Liver (tissue), 9 donors: Measurements from ENCODE around the gene TM9SF3. TPM values are rescaled to one million over a fixed set of nuclear protein-coding genes. Genes with fewer than 3 reads are reported as not detected.

ENCODE experiments used
- DNase-seq: peaks from one replicate; pipeline ENCODE4 v3.0.0-alpha.2; 2017; ENCODE audit warnings: low spot score
- H3K27ac ChIP-seq, 2 donors: one replicate each; pipeline ENCODE4 v1.7.0; 2013; ENCODE audit warnings: inconsistent platforms in 2 of 2, low read length in 2 of 2, control low read depth in 1 of 2, low read depth in 1 of 2, mild to moderate bottlenecking in 1 of 2
- H3K27me3 ChIP-seq, 4 donors: one replicate each; pipeline versions ENCODE4 v1.6.1 to v1.7.0; 2013; ENCODE audit warnings: low read length in 3 of 4, inconsistent platforms in 1 of 4, mild to moderate bottlenecking in 1 of 4, moderate library complexity in 1 of 4; ENCODE audit not compliant: control insufficient read depth in 4 of 4, insufficient read depth in 4 of 4
- H3K36me3 ChIP-seq, 4 donors: one replicate each; pipeline versions ENCODE4 v1.6.1 to v1.7.0; 2013; ENCODE audit warnings: low read length in 3 of 4, mild to moderate bottlenecking in 3 of 4, low read depth in 1 of 4, moderate library complexity in 1 of 4; ENCODE audit not compliant: control insufficient read depth in 4 of 4, insufficient read depth in 3 of 4
- H3K4me1 ChIP-seq, 4 donors: one replicate each; pipeline versions ENCODE4 v1.6.1 to v1.7.0; 2013; ENCODE audit warnings: low read length in 3 of 4, mild to moderate bottlenecking in 3 of 4, moderate library complexity in 1 of 4; ENCODE audit not compliant: control insufficient read depth in 4 of 4, insufficient read depth in 4 of 4
- H3K4me3 ChIP-seq, 3 donors: one replicate each; pipeline versions ENCODE4 v1.6.1 to v1.7.0; 2013; ENCODE audit warnings: low read length in 3 of 3, control low read depth in 1 of 3, low read depth in 1 of 3, mild to moderate bottlenecking in 1 of 3
- H3K9ac ChIP-seq, 2 donors: one replicate each; pipeline ENCODE4 v1.7.0; 2013; ENCODE audit warnings: low read length in 2 of 2, mild to moderate bottlenecking in 2 of 2, moderate library complexity in 2 of 2, control low read depth in 1 of 2, low read depth in 1 of 2
- H3K9me3 ChIP-seq, 4 donors: one replicate each; pipeline versions ENCODE4 v1.6.1 to v1.7.0; 2013; ENCODE audit warnings: low read length in 3 of 4; ENCODE audit not compliant: control insufficient read depth in 4 of 4
- ATF3 ChIP-seq: IDR thresholded peaks from 2 replicates; pipeline ENCODE4 v1.6.1; 2016; ENCODE audit warnings: antibody characterized with exemption
- CTCF ChIP-seq: fragments of 150-350 bp; IDR thresholded peaks from 2 replicates; pipeline ENCODE4 v1.5.1; 2017; ENCODE audit warnings: improper control_type of control experiment, low read depth, low read length; ENCODE audit not compliant: missing input control
- EGR1 ChIP-seq, 2 donors: IDR thresholded peaks; 2 replicates each; pipeline ENCODE4 v1.6.1; 2016 to 2018; ENCODE audit warnings: antibody characterized with exemption in 2 of 2, low read depth in 2 of 2
- FOXA1 ChIP-seq: IDR thresholded peaks from 2 replicates; pipeline ENCODE4 v1.6.1; 2016; ENCODE audit warnings: antibody characterized with exemption
- FOXA2 ChIP-seq: IDR thresholded peaks from 2 replicates; pipeline ENCODE4 v1.6.1; 2016; ENCODE audit warnings: antibody characterized with exemption
- GABPA ChIP-seq, 2 donors: IDR thresholded peaks in 1 of 2; conservative IDR thresholded peaks in 1 of 2; 2 replicates each; pipeline ENCODE4 v1.6.1; 2016; ENCODE audit warnings: antibody characterized with exemption in 2 of 2, mild to moderate bottlenecking in 1 of 2, moderate library complexity in 1 of 2
- HNF4A ChIP-seq, 2 donors: conservative IDR thresholded peaks; 2 replicates each; pipeline ENCODE4 v1.6.1; 2016; ENCODE audit warnings: antibody characterized with exemption in 2 of 2, mild to moderate bottlenecking in 2 of 2
- HNF4G ChIP-seq: IDR thresholded peaks from 2 replicates; pipeline ENCODE4 v1.6.1; 2016; ENCODE audit warnings: antibody characterized with exemption
- JUND ChIP-seq, 2 donors: IDR thresholded peaks; 2 replicates each; pipeline ENCODE4 v1.6.1; 2016; ENCODE audit warnings: antibody characterized with exemption in 2 of 2
- MAX ChIP-seq: IDR thresholded peaks from 2 replicates; pipeline ENCODE4 v1.6.1; 2016; ENCODE audit warnings: antibody characterized with exemption
- NR2F2 ChIP-seq: IDR thresholded peaks from 2 replicates; pipeline ENCODE4 v1.6.1; 2016; ENCODE audit warnings: antibody characterized with exemption
- RAD21 ChIP-seq, 2 donors: IDR thresholded peaks; 2 replicates each; pipeline ENCODE4 v1.6.1; 2016; ENCODE audit warnings: antibody characterized with exemption in 2 of 2, mild to moderate bottlenecking in 2 of 2
- REST ChIP-seq: IDR thresholded peaks from 2 replicates; pipeline ENCODE4 v1.6.1; 2016; ENCODE audit warnings: antibody characterized with exemption, mild to moderate bottlenecking
- RXRA ChIP-seq, 2 donors: IDR thresholded peaks; 2 replicates each; pipeline ENCODE4 v1.6.1; 2017 to 2018; ENCODE audit warnings: antibody characterized with exemption in 2 of 2, mild to moderate bottlenecking in 1 of 2
- SP1 ChIP-seq: IDR thresholded peaks from 2 replicates; pipeline ENCODE4 v1.6.1; 2018; ENCODE audit warnings: antibody characterized with exemption, mild to moderate bottlenecking
- TAF1 ChIP-seq: conservative IDR thresholded peaks from 2 replicates; pipeline ENCODE4 v1.6.1; 2016; ENCODE audit warnings: antibody characterized with exemption, mild to moderate bottlenecking
- YY1 ChIP-seq: IDR thresholded peaks from 2 replicates; pipeline ENCODE4 v1.6.1; 2016; ENCODE audit warnings: antibody characterized with exemption, mild to moderate bottlenecking
- ZBTB33 ChIP-seq: IDR thresholded peaks from 2 replicates; pipeline ENCODE4 v1.6.1; 2016; ENCODE audit warnings: antibody characterized with exemption
- WGBS: extraction: QIAGEN DNeasy Blood & Tissue Kit; methylation state at CpG from one replicate; pipeline ENCODE4 v1.1.7; 2013; 5-methylcytosine and 5-hydroxymethylcytosine counted together
- polyA plus RNA-seq, 2 donors: library from polyadenylated mRNA; stranded (reverse) in 1 of 2; unstranded in 1 of 2; fragments of 200-250 nt in 1 of 2; fragments of >200 nt in 1 of 2; fragmentation: Nextera tagmentation in 1 of 2; extraction: Ambion mirVana in 1 of 2; gene quantifications; one replicate each; pipeline versions ENCODE4 v1.2.1 to v1.2.3, GENCODE V29; 2013 to 2015
- total RNA-seq, 2 donors: library from RNA; depleted of rRNA; stranded (reverse); fragments of >200 nt; gene quantifications; one replicate each; pipeline ENCODE4 v1.2.3, GENCODE V29; 2014
- donor health status: healthy.
- donor health status: healthy.
- donor health status: healthy.
- donor health status: healthy.
- donor health status: healthy.

The TM9SF3 gene
- total and polyA plus RNA-seq, 4 donors, result 20.5 to 115 (median 55.4) TPM

- Histone ChIP-seq H3K4me1 (peaks cover 0 to 9% (median 6%) of the 10 kb centered on the region in 4 donors), H3K9me3 (no peaks in the 10 kb centered on the region), H3K27me3 (no peaks in the 10 kb centered on the region), H3K4me3 (no peak overlapping the region), H3K9ac (no peak overlapping the region), H3K27ac (no peak overlapping the region), H3K36me3 (peaks cover 3 to 42% (median 21%) of the 10 kb centered on the region in 4 donors)
- 74% methylated on average over 1 of the region's 1 CpG for WGBS
- no peak for DNase-seq
- TF ChIP-seq EGR1 (IDR thresholded peaks at IDR 0.05; ENCODE audit: low read depth in 2 of 2) (no peak), RXRA (IDR thresholded peaks at IDR 0.05) (no peak), RAD21 (IDR thresholded peaks at IDR 0.05) (peak; percentile 52 to 61), CTCF (peak; percentile 25)
Measured at GRCh38 chr10:96556003-96556402, 30.8 kb downstream of the TM9SF3 start.

GRCh38 chr10:96555330-96555729 lies 31.5 kb downstream of the TM9SF3 start:
- Histone ChIP-seq H3K4me1 (peaks cover 0 to 2% (median 0%) of the 10 kb centered on the region in 4 donors), H3K36me3 (peaks cover 3 to 42% (median 22%) of the 10 kb centered on the region in 4 donors), H3K9ac (no peak overlapping the region), H3K27ac (no peak overlapping the region), H3K27me3 (no peaks in the 10 kb centered on the region), H3K4me3 (no peak overlapping the region), H3K9me3 (no peaks in the 10 kb centered on the region)
- TF ChIP-seq HNF4A (conservative IDR thresholded peaks at IDR 0.05), result no peak
- no peak for TF ChIP-seq HNF4G
- TF ChIP-seq RXRA (IDR thresholded peaks at IDR 0.05), result no peak
- no peak for TF ChIP-seq CTCF
- no peak for TF ChIP-seq JUND (IDR thresholded peaks at IDR 0.05)
- TF ChIP-seq SP1, result no peak
- TF ChIP-seq FOXA1, result no peak
- no peak for TF ChIP-seq FOXA2
- no peak for TF ChIP-seq GABPA (IDR thresholded peaks at IDR 0.05 in 1 of 2, conservative IDR thresholded peaks at IDR 0.05 in 1 of 2)
- no peak for TF ChIP-seq RAD21 (IDR thresholded peaks at IDR 0.05)
- TF ChIP-seq EGR1 (IDR thresholded peaks at IDR 0.05; ENCODE audit: low read depth in 2 of 2), result no peak
- no peak for TF ChIP-seq TAF1
- TF ChIP-seq ZBTB33, result no peak
- no peak for TF ChIP-seq YY1
- TF ChIP-seq REST, result no peak
- TF ChIP-seq NR2F2, result no peak
- no peak for TF ChIP-seq ATF3
- no peak for TF ChIP-seq MAX
- 97% methylated on average over 3 of the region's 3 CpGs for WGBS
- DNase-seq, result no peak
